22Rv1 (cell line): Measurements from ENCODE around the gene TRIM38.

Source experiments
- H3K27ac ChIP-seq: fragments of 450-650 bp; 2 replicates; pipeline ENCODE4 v1.5.1; 2017
- ZFX ChIP-seq: fragments of 450-650 bp; IDR thresholded peaks from 2 replicates; pipeline ENCODE4 v1.6.1; 2017; ENCODE audit warnings: antibody characterized with exemption, borderline replicate concordance
- TF ChIP-seq, protein P1 (sequence below): fragments of 450-650 bp; IDR thresholded peaks from 2 replicates; pipeline ENCODE4 v1.5.1; 2017; ENCODE audit warnings: mild to moderate bottlenecking

Gene TRIM38

DNA sequence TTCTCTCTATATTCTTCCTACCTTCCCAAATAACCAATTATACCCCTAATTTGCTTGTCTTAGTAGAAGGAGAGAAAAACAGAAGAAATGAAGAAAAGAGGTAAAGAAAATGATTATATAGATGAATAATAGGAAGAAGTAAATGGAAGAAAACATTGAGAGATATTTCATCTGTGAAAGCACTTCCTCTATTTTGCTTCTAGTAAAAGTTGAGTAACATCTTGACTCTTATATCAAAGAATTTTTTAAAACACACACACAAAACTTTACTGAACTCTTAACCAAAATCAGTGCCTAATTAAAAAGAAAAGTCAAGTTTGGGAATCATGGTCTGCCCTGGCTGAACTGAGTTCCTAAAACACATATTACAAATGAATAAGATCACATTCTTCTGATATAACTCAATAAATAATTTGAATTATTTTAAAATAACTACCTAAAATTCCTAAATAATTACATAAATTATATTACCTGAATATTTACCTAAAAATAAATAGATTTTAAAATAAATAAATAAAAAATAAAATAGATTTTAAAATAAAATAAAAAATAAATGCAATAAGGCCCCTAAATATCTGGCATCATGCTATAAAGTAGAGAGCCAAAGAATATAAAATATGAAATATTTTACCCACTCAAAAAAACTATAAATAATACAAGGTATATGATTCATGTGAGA lies 40.9 kb upstream of the TRIM38 start:
- TF ChIP-seq, protein P1, sequence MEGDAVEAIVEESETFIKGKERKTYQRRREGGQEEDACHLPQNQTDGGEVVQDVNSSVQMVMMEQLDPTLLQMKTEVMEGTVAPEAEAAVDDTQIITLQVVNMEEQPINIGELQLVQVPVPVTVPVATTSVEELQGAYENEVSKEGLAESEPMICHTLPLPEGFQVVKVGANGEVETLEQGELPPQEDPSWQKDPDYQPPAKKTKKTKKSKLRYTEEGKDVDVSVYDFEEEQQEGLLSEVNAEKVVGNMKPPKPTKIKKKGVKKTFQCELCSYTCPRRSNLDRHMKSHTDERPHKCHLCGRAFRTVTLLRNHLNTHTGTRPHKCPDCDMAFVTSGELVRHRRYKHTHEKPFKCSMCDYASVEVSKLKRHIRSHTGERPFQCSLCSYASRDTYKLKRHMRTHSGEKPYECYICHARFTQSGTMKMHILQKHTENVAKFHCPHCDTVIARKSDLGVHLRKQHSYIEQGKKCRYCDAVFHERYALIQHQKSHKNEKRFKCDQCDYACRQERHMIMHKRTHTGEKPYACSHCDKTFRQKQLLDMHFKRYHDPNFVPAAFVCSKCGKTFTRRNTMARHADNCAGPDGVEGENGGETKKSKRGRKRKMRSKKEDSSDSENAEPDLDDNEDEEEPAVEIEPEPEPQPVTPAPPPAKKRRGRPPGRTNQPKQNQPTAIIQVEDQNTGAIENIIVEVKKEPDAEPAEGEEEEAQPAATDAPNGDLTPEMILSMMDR = no peak
- TF ChIP-seq ZFX = no peak

DNA sequence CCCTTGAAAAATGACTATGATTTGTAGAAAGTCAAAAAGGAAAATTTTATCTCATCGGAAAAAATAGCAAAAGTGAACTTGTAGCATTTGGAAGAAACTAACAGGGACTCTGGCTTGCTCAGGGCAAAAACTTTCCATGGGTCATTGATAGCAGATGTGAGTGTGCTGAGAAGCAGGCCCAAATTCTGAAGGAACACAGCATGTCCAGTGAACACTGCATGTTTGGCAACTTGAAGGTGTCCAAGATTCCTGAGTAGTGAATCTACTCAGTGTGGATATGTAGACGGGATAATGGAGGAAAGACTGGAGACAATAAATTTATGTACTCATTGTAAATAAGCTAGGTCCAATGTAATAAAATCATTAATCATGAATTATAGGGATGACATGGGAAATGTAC lies 40.3 kb upstream of the TRIM38 start:
- TF ChIP-seq, protein P1 = no peak
- no peak for TF ChIP-seq ZFX
- H3K27ac ChIP-seq = no peak overlapping the region

More for the DNA sequence above, 40.9 kb upstream of the TRIM38 start:
- no peak overlapping the region for H3K27ac ChIP-seq

DNA sequence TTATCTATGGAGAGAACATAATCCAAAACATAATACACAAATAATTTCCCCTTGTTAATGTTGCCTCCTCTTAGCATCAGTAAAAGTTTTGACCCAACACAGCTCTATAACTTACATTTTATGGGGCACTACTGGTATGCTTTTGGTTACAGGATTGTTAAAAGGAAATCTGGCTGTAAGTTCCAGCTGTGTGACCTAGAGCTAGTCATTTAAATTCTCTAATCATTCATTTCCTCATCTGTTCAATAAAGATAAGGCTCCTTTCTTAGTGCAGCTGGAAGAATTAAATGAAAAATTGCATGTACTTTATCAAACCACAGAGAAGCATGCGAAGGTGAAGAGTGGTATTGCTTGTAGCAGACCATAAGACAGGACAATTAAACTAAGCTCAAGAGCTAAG lies 36.7 kb upstream of the TRIM38 start:
- TF ChIP-seq, protein P1 = no peak
- TF ChIP-seq ZFX = no peak
- no peak overlapping the region for H3K27ac ChIP-seq

DNA sequence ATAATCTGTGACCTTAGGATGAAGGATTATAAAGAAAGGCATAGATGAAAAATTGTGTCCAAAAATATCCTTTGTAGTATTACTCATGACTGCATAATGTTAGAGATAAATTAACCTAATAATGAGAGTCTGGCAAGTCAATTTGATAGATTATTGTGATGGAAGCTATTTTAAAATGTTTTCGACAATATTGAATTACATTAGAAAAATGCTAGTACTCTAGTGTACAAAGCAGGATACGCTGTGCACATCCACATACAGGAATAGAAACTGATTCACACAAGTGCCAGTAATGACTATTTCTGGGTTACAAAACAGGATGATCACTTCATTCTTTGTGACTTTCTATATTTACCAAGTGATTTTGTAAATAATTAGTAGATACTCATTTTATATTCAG lies 35.4 kb upstream of the TRIM38 start:
- H3K27ac ChIP-seq = peak overlapping the region; percentile 86
- no peak for TF ChIP-seq ZFX
- TF ChIP-seq, protein P1 = no peak

DNA sequence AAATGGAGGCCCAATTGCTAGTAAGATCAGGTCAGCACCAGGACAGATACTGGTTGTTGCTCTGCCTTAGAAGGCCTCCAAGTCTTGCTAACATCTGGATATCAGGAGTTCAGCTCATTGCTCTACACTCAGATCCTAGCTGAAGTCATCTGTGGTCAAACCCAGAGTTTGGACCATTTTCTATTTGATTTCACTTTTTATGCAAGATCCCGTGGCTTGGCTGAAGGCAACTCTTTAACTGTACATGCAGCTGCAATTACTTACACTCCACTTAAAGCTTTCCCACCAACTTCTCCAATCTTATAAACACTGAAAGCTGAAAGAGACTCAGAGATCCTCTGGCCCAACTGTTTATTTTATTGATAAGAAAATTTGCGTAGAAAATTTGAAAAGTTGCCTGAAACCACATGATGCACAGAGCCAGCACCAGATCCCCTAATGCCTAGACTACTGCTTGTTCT lies 34.8 kb upstream of the TRIM38 start:
- no peak for TF ChIP-seq ZFX
- TF ChIP-seq, protein P1 = no peak
- H3K27ac ChIP-seq = peak overlapping the region; percentile 86

DNA sequence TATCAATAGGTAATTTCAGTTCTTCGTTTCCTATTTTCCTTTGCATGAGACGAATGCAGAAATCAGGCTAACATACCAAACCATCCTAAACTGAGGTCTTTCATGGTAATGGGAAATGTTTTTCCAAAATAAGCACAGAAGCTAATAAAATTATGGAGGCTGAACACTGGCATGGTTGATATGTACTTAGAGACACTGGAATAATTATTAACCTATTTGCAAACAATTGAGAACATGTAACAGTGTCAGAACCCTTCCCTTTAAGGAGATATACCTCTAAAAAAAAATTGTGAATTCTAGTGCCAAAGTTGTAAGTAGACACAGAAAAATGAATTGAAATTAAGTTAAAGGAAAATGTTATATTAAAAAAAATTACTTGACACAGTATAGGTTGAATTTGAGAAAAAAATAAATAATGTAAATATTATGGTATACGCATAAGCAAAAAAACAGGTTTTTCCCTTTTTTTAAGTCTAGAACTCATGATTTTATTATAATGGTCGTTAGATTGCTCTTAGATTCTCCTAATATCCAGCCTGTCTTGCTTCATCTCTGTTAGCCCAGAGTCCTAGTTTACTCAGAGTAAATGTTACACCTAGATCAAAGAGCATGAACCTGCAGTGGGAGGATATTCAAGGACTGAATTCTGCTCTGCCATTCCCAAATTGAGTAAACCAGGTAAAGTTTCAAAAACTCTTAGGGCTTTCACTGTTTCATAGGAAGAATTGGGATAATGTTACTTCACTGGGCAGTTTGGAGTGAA lies 33.9 kb upstream of the TRIM38 start:
- H3K27ac ChIP-seq = peak overlapping the region; percentile 86
- TF ChIP-seq, protein P1 = no peak
- TF ChIP-seq ZFX = no peak

DNA sequence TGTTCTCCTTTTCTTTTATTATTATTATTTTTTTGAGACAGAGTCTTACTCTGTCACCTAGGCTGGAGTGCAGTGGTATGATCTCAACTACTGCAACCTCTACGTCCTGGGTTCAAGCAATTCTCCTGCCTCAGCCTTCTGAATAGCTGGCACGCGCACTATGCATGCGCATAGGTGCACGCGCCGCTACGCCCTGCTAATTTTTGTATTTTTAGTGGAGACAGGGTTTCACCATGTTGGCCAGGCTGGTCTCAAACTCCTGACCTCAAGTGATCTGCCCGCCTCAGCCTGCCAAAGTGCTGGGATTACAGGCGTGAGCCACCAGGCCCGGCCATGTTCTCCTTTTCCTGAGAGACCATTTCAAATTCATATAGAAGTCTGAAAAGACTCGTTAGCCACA lies 32.8 kb upstream of the TRIM38 start:
- H3K27ac ChIP-seq = peak overlapping the region; percentile 86
